GM21367 (cell line): Measurements from ENCODE around the gene FCGR3A.
"Not testable (repeated sequence)": the region's sequence is repeated elsewhere in the genome, so short reads cannot be mapped to it uniquely, and the experiment has no call there.

Experiments
- ATAC-seq: cut with Tn5 transposase; IDR thresholded peaks from one replicate; pipeline ENCODE4 v1.9.1; 2021; ENCODE audit not compliant: unreplicated experiment

The FCGR3A gene

GRCh38 chr1:161549652-161550051 is at the start of gene FCGR3A:
FCGR3A (minus strand) TSS chr1:161549818; CDS start chr1:161549736, 82 bp downstream.
- ATAC-seq = no peak

- ATAC-seq = not testable (repeated sequence)
These were observed 47.5 kb upstream of the FCGR3A start for GRCh38 chr1:161597077-161597476.

DNA sequence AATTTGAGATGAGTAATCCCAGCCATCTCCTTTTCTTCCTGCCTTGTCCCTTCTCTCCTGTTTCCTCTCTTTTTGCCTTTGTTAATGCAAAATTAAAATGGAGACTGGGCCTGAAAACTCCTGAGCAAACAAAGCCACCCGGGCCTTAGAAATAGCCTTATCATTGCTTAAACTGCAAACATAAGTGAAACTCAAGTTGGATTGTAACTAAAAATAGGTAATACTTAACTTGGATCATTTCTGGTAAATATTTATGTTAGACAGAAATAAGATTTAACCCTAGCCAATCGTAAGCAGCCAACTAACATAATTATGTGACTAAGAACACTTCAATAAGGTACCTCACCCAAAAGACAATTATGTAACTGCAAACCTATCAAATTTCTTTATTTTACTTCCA is 46.0 kb upstream of the FCGR3A start:
- ATAC-seq = not testable (repeated sequence)

DNA sequence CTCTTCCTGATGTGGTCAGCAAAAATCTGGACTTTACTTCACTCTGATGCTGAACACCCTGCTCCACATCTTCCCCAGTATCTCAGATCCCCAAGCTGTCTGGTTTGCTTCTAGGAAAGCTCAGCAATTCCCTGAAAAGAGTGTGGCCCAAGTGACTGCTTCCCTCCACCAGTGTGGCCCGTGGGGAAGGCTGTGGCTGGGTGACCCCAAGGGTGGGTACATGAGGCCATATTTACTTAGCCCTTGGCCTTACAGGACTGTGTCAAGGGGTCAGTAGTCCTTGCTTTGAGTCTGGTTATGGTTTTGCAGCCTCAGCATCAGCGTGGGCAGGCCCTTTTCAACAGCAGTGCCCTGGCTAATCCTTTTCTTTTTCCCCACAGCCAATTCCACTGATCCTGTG is 45.6 kb upstream of the FCGR3A start:
- ATAC-seq = not testable (repeated sequence)

DNA sequence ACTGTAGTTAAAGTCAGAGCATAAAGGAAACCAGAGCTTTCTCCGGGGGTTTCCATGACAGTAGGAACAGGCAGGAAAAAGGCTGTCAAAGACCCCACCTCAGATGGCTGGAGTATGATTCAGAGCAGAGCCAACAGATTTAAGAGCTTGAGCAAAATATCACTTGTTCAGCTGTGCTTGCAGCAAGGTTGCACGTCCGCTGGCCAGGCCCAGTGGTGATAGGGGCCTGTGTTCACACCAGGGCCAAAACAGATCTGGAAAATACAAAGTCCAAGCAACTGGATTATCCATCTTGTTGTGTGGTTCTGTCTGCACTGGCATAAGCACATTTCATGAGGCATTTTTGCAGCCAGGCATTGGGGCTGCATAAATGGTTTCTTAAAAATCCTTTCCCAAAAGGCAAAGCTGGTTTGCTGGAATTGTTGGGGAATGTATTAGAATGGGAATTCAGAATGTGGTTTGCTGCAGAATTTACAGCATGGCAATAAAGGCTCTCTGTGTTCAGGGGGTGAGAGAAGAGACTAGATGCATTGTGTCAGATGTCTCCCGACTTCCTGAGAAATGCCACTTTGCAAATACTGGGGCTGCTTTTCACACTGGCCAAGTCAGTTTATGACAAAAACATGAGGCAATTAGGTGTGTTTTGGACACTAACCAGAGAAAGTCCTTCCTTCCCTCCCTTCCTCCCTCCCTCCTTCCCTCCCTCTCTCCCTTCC is 44.8 kb upstream of the FCGR3A start:
- not testable (repeated sequence) for ATAC-seq

DNA sequence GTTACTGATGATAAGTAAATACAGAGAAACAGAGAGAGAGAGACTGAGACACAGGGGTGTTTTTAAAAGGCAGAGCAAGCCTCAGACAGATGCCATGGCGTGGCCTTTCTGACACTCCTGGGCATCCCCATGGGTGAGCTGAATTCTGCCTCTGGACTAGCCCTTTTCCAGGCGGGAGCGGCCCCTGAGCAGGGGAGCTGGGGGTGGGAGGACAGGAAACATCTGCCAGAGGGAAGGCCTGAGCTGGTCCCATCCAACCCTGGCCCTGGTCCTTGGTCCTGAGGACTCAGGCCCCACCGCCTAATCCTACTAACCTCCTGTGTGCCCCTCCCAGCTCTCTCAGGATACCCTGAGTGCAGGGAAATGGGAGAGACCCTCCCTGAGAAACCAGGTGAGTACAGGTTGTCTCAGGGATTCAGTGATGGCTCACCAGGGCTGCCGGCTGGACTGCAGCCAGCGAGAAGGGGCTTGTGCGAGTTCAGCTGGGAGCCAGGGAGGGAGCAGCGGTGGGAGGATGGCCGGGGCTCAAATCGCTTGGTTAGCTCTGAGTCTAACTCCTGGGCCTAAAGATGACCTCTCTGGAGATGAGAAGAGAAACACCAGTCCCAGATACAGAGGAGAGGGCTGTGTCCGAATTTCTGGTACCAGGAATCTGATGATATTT is 43.6 kb upstream of the FCGR3A start:
- ATAC-seq = not testable (repeated sequence)

DNA sequence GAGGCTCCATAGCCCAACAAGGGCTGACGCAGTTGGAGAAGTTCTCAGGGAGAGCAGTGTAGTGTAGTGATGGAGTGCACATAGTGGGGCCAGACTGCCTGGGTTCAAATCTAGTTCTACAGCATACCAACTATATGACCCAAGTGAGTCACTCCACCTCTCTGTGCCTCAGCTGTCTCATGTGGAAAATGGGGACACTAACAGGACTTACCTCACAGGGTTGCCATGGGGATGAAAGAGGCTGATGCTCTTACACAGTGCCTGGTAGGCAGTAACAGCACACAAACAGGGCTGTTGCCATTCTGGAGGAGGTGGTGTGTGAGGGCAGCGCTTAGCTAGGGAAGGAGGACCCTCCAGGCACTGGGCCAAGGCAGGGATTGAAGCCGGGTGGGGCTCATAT is 43.0 kb upstream of the FCGR3A start:
- not testable (repeated sequence) for ATAC-seq

GRCh38 chr1:161589920-161590319 is 40.3 kb upstream of the FCGR3A start:
- ATAC-seq = not testable (repeated sequence)

DNA sequence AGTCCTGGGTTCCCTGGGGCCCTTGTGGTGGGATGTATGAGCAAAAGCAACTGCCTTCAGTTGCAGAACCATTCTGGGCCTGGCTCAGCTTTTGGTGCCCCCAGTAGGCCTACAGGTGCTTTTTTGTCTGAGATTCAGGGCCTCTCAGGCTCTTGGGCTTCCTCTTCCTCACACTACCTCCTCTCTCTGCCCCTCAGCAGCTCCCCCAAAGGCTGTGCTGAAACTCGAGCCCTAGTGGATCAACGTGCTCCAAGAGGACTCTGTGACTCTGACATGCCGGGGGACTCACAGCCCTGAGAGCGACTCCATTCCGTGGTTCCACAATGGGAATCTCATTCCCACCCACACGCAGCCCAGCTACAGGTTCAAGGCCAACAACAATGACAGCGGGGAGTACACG is 39.7 kb upstream of the FCGR3A start:
- ATAC-seq = not testable (repeated sequence)

DNA sequence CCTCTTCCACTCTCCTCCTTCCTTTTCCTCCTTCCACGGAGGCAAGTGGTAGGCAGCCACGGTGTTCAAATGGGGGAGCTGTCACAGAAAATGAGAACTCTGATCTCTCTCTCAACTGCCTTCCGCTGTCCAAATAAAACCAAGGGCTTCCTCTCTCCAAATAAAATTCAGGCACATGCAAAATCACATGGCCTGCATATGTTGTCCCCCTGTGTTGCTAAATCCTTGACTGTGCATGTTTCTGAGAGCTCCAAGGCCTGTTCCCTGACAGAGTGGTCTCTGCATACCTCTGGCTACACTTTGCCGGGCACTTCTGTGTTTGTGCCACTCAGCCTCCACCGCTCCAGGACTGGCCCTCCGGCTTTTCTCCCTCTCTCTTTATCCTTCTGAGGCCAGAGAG is 39.0 kb upstream of the FCGR3A start:
- not testable (repeated sequence) for ATAC-seq

- ATAC-seq = not testable (repeated sequence)
These were observed 33.3 kb upstream of the FCGR3A start for GRCh38 chr1:161582882-161583281.

DNA sequence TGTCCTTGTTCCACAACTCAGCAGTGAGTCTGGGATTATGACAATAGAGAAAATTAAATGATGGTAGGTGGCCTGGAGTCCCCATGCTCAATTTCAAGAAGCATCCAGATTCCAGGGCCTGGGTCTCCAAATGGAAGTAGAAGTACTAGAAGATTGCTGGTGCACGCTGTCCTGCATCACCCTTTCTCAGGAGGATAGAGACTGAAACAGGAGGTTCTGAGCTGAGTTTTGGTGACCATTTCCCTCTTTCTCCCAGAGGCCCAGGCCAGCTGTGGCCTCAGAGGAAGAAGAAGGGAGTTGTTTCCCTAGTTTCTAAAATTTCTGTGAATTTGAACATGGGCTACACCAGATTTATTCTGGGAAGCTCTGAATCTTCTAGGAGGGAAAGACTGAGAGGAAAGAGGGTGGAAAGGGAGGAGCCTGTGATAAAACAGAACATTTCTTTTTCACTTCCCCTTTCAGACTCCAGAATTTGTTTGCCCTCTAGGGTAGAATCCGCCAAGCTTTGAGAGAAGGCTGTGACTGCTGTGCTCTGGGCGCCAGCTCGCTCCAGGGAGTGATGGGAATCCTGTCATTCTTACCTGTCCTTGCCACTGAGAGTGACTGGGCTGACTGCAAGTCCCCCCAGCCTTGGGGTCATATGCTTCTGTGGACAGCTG is 31.4 kb upstream of the FCGR3A start:
- peak; percentile 53 for ATAC-seq

DNA sequence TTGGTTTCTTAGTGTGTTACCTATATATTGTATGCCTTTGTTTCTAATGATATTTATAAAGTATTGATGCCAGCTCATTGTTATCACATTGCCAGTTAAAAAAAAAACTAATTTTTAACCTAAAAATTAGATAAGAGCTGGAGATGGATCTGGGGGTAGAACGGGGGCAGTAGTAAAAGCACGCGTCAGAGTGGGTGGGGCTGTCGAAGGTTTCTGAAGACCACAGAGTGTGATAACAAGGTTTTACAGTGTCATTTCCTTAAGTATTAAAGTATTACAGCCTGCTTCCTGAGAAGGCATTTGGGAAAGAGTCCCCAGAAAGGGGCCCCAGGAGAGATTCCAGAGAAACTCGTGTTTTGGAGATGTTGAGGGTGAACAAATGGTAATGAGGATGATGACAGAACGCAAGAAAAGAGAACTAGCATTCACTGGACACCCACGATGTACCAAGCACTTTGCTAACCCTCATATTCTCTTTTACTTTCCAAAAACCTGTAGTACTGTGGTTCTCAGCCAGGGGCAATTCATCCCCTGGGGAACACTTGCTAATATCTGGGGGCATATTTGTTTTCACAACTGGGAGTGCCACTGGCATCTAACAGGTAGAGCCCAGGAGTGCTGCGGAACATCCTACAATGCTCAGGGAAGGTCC is 30.4 kb upstream of the FCGR3A start:
- ATAC-seq = not testable (repeated sequence)

DNA sequence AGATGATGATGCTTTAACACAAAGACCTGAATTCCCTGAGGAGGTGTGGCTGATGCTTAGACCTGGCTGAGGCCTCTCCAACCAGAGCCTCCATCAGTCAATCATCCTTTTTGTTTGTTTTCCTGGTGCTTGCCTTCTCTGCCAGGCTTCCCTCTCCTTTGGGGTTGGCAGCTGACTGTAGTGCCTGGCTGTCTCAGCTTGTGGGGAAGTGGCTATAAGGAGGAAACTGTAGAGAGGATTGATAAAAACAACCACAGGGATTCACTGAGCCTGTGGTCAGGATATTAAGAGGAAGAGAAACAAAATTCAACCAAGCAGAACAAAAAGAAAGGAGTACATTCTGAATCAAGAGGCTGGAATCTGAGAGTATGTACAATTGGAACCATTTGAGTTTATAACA is 27.1 kb upstream of the FCGR3A start:
- not testable (repeated sequence) for ATAC-seq

GRCh38 chr1:161571703-161572102 is 22.1 kb upstream of the FCGR3A start:
- ATAC-seq = not testable (repeated sequence)

DNA sequence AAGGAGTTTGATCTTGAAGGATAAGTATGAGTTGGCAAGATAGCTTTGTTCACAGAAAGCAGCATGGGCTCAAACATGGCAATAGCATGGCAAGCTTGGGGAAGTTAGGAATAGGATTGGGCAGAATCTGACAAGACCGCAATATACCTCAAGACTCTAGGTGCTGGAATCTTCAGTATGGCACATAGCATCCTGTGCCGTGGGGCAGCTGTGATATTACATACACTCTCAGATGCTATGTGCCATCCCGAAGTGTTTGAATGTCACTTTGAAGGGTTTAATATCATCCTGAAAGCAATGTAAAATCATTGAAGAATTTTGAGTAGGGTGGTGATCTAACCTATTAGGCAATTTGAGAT is 17.0 kb upstream of the FCGR3A start:
- not testable (repeated sequence) for ATAC-seq

- ATAC-seq = not testable (repeated sequence)
These were observed 13.9 kb upstream of the FCGR3A start for GRCh38 chr1:161563522-161563921.

GRCh38 chr1:161562441-161562840 is 12.8 kb upstream of the FCGR3A start:
- ATAC-seq = not testable (repeated sequence)

DNA sequence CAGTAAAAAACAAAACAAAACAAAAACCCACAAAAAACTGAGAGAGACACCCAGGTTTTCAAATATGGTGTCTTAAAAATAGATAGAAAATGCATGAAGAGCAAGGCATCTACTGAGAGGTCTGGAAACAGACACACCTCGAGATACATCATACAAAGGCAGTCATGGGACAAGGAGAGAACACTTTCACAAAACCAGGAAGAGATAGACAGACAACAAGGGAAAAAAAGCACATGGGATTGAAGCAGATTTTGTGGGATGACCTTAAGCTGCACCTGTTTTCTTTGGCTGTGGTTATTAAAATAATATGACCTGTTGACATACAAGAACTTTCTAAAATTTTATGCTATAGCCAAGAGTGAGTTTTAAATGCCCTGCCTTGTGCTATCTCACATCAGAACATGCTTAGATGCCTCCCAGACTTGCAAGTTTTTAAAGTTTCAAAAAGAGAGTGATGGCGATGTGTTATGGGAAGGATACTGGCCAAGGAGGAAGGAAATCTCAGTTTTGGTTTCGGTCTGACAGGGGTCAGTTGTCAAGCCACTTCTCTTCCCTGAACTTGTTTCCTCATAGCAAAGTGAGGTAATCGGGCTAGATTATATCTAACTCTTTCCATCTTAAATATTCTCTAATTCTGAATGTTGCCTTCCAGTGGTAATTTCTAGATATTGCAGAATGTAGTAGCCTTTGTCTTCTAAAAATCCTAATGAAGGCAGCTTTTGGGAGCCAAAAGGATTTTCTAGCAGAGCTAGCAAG is 11.5 kb upstream of the FCGR3A start:
- ATAC-seq = not testable (repeated sequence)
